ENCODE data around the gene DYNLT5.

DYNLT5 gene

GRCh38 chr1:66777831-66778230 lies 25.6 kb downstream of the DYNLT5 start:
- Histone ChIP-seq H3K27ac (ENCODE audit: low read length) (peak overlapping the region; percentile 70; the same call in 1 of the 2 replicates), H4K20me1 (ENCODE audit: insufficient read depth, low read length) (no peaks in the 10 kb centered on the region), H3K4me1 (ENCODE audit: low read length) (peaks cover 20% of the 10 kb centered on the region), H2AFZ (ENCODE audit: low read length) (no peak overlapping the region), H3K9ac (ENCODE audit: low read length) (no peak overlapping the region), H3K36me3 (replicated peaks; ENCODE audit: insufficient read depth, low read length) (no peaks in the 10 kb centered on the region), H3K79me2 (ENCODE audit: low read length) (no peaks in the 10 kb centered on the region), H3K4me3 (ENCODE audit: low read length) (peak overlapping the region; percentile 62; the same call in 1 of the 2 replicates), H3K27me3 (replicated peaks; ENCODE audit: insufficient read depth, low read length) (no peaks in the 10 kb centered on the region), H3K4me2 (ENCODE audit: low read depth, low read length) (peak overlapping the region; percentile 75), H3K9me3 (replicated peaks; ENCODE audit: insufficient read depth, low read length) (no peaks in the 10 kb centered on the region), H3F3A (ENCODE audit: insufficient read depth, low read length) (peaks cover 18% of the 10 kb centered on the region), H3K9me2 (replicated peaks; ENCODE audit: insufficient read depth, low read length) (no peaks in the 10 kb centered on the region)
- TF ChIP-seq EZH2 (optimal IDR thresholded peaks at IDR 0.05; ENCODE audit: low read depth, low read length) (no peak), EZH2phosphoT487 (IDR thresholded peaks at IDR 0.05; ENCODE audit: low read length) (no peak), CTCF (IDR thresholded peaks at IDR 0.05; ENCODE audit: low read length) (no peak)
- peak; percentile 51 for DNase-seq

GRCh38 chr1:66778266-66778665 lies 26.0 kb downstream of the DYNLT5 start:
- no peaks in the 10 kb centered on the region for H3K36me3 ChIP-seq (replicated peaks; ENCODE audit: insufficient read depth, low read length)
- peaks cover 18% of the 10 kb centered on the region for H3F3A ChIP-seq (ENCODE audit: insufficient read depth, low read length)
- peak overlapping the region; percentile 70; the same call in 1 of the 2 replicates for H3K27ac ChIP-seq (ENCODE audit: low read length)
- no peaks in the 10 kb centered on the region for H3K27me3 ChIP-seq (replicated peaks; ENCODE audit: insufficient read depth, low read length)
- H3K4me3 ChIP-seq (ENCODE audit: low read length), result peak overlapping the region; percentile 62; the same call in 1 of the 2 replicates
- no peak for TF ChIP-seq EZH2phosphoT487 (IDR thresholded peaks at IDR 0.05; ENCODE audit: low read length)
- no peak for TF ChIP-seq EZH2 (optimal IDR thresholded peaks at IDR 0.05; ENCODE audit: low read depth, low read length)
- TF ChIP-seq CTCF (IDR thresholded peaks at IDR 0.05; ENCODE audit: low read length), result no peak
- no peaks in the 10 kb centered on the region for H3K9me3 ChIP-seq (replicated peaks; ENCODE audit: insufficient read depth, low read length)
- H3K79me2 ChIP-seq (ENCODE audit: low read length), result no peaks in the 10 kb centered on the region
- H3K4me1 ChIP-seq (ENCODE audit: low read length), result peaks cover 20% of the 10 kb centered on the region
- H3K9me2 ChIP-seq (replicated peaks; ENCODE audit: insufficient read depth, low read length), result no peaks in the 10 kb centered on the region
- no peak overlapping the region for H2AFZ ChIP-seq (ENCODE audit: low read length)
- DNase-seq, result no peak
- no peaks in the 10 kb centered on the region for H4K20me1 ChIP-seq (ENCODE audit: insufficient read depth, low read length)
- peak overlapping the region; percentile 47; the same call in 1 of the 2 replicates for H3K9ac ChIP-seq (ENCODE audit: low read length)
- H3K4me2 ChIP-seq (ENCODE audit: low read depth, low read length), result peak overlapping the region; percentile 75

GRCh38 chr1:66778969-66779368 lies 26.7 kb downstream of the DYNLT5 start:
- peak overlapping the region; percentile 55 for H2AFZ ChIP-seq (ENCODE audit: low read length)
- H3K4me3 ChIP-seq (ENCODE audit: low read length), result peak overlapping the region; percentile 62
- peak overlapping the region; percentile 47; the same call in 1 of the 2 replicates for H3K9ac ChIP-seq (ENCODE audit: low read length)

More at GRCh38 chr1:66778969-66779368, 26.7 kb downstream of the DYNLT5 start:
- peak overlapping the region; percentile 75 for H3K4me2 ChIP-seq (ENCODE audit: low read depth, low read length)
- H3K79me2 ChIP-seq (ENCODE audit: low read length), result no peaks in the 10 kb centered on the region
- H3K4me1 ChIP-seq (ENCODE audit: low read length), result peaks cover 20% of the 10 kb centered on the region
- no peaks in the 10 kb centered on the region for H3K27me3 ChIP-seq (replicated peaks; ENCODE audit: insufficient read depth, low read length)
- H3K27ac ChIP-seq (ENCODE audit: low read length), result peak overlapping the region; percentile 70
- peak; percentile 57 for DNase-seq
- TF ChIP-seq CTCF (IDR thresholded peaks at IDR 0.05; ENCODE audit: low read length), result no peak
- no peak for TF ChIP-seq EZH2phosphoT487 (IDR thresholded peaks at IDR 0.05; ENCODE audit: low read length)
- no peak for TF ChIP-seq EZH2 (optimal IDR thresholded peaks at IDR 0.05; ENCODE audit: low read depth, low read length)
- H3K9me2 ChIP-seq (replicated peaks; ENCODE audit: insufficient read depth, low read length), result no peaks in the 10 kb centered on the region
- H4K20me1 ChIP-seq (ENCODE audit: insufficient read depth, low read length), result no peaks in the 10 kb centered on the region
- H3K36me3 ChIP-seq (replicated peaks; ENCODE audit: insufficient read depth, low read length), result no peaks in the 10 kb centered on the region
- no peaks in the 10 kb centered on the region for H3K9me3 ChIP-seq (replicated peaks; ENCODE audit: insufficient read depth, low read length)
- H3F3A ChIP-seq (ENCODE audit: insufficient read depth, low read length), result peaks cover 18% of the 10 kb centered on the region

Measured in MM.1S (cell line).